Activated naive CD4-positive, alpha-beta T cell (primary cell): Measurements from ENCODE around the gene COMMD4.
A peak's percentile ranks its signal among the peaks of the same experiment; 100 is the strongest.
"Not testable (repeated sequence)": the region's sequence is repeated elsewhere in the genome, so short reads cannot be mapped to it uniquely, and the experiment has no call there.

ENCODE experiments used
- DNase-seq, 4 experiments: peaks; one replicate each; lab custom pipeline; 2025; lab: John Stamatoyannopoulos, UW

The COMMD4 gene

GRCh38 chr15:75332093-75332492 is 3.8 kb upstream of the COMMD4 start:
- DNase-seq, result not testable (repeated sequence)

DNA sequence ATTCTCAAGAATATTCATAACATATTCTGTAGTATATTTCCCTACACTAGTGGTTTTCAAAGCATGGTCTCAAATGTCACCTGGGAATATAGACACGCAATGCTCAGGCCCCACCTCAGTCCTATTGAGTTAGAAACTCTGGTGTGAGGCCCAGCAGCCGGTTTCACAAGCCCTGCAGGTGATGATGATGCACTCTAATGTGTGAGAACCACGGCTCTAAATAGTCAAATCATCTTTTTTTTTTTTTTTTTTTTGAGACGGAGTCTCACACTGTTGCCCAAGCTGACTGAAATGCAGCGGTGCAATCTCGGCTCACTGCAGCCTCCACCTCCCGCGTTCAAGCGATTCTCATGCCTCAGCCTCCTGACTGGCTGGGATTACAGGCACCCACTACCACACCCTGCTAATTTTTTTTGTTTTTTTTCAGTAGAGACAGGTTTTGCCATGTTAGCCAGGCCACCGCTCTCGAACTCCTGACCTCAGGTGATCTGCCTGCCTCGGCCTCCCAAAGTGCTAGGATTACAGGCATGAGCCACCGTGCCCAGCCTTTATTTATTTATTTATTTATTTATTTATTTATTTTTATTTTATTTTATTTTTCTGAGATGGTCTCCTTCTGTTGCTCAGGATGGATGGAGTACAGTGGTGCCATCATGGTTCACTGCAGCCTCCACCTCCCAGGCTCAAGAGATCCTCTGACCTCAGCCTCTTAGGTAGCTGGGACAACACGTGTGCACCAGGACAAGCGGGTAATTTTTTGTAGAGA is 2.0 kb upstream of the COMMD4 start:
- DNase-seq, result not testable (repeated sequence)

GRCh38 chr15:75335313-75335704 is 554 bp upstream of the COMMD4 start:
- no peak for DNase-seq

DNA sequence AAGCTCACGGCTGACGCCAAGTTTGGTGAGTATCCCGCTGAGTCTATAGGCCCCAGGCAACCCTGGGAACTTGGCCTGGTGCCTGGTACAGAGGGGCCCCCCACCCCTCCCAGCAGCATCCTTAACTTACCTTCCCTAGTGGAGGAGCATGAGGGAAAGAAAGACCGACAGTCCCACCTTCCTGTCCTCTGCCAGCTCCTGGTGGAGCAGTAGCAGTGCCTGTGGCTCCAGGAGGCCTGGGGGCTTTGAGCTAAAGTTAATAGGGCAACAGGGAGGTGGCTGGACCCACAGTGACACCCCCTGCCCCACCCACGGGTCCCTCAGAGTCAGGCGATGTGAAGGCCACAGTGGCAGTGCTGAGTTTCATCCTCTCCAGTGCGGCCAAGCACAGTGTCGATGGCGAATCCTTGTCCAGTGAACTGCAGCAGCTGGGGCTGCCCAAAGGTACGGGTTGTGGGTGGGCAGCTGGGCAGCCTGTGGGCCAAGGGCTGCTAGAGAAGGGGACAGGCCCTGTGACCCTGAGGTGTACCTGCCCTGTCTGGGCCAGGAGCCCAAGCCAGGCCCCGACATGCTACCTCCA is 2.9 kb downstream of the COMMD4 start:
- no peak for DNase-seq

GRCh38 chr15:75339531-75340240 is 3.8 kb downstream of the COMMD4 start:
- no peak for DNase-seq

GRCh38 chr15:75342221-75342620 is 6.4 kb downstream of the COMMD4 start:
- DNase-seq, result no peak

DNA sequence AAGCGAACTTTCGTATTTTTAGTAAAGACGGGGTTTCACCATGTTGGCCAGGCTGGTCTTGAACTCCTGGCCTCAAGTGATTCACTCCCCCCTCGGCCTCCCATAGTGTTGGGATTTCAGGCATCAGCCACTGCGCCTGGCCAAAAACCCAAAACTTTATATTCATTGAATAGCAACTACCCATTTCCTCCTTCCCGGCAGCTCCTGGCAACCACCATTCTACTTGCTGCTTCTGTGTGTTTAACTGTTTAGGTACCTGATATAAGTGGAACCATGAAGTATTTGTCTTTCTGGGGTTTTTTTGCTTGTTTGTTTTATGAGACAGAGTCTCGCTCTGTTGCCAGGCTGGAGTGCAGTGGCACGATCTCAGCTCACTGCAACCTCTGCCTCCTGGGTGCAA is 8.1 kb downstream of the COMMD4 start:
- not testable (repeated sequence) for DNase-seq

DNA sequence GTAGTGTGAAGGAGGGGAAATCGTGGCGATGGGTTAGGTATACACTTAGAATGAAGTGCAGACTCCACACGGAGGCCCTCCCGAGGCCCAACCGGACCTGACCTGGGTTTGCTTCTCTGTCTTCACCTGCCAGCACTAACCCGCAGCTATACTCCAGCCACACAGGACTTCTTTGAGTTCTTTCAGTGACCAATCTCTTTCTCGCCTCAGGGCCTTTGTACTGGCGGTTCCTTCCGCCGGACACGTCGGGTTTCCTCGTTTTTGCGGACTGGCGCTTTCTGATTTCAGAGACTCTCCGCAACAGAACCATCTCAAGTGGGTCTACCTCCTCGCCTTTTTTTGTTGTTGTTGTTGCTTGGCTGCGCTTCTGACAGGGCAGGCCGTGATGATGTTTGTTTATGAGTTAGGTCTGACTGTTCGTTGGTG is 10.9 kb downstream of the COMMD4 start, which contains the start of gene NEIL1:
TSS of gene NEIL1 (plus strand) at position 244 of the 426 bp plus-strand sequence. CDS start 1,867 bp downstream, outside the sequence.
- no peak for DNase-seq

GRCh38 chr15:75347222-75348033 is 11.6 kb downstream of the COMMD4 start:
- peak in 2 of 4 experiments; percentile 46 to 50 for DNase-seq

GRCh38 chr15:75348034-75348561 is 12.2 kb downstream of the COMMD4 start:
- DNase-seq, result no peak

GRCh38 chr15:75348562-75349350 is 12.9 kb downstream of the COMMD4 start:
- no peak for DNase-seq

DNA sequence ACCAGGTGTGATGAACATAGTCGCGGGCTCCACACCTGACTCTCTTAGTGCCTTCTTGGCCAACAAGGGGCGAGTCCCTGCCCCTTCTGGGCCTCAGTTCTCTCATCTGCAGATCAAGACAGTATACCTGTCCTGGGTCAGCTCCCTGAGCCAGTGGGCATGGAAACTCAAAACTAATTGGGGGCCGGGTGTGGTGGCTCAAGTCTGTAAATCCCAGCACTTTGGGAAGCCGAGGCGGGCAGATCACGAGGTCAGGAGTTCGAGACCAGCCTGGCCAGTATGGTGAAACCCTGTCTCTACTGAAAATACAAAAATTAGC is 13.4 kb downstream of the COMMD4 start:
- DNase-seq, result not testable (repeated sequence)

GRCh38 chr15:75349851-75350588 is 14.2 kb downstream of the COMMD4 start:
- peak in 3 of 4 experiments; percentile 24 to 63 (median 54) for DNase-seq

- DNase-seq, result no peak
Observed at GRCh38 chr15:75350601-75351361, 14.9 kb downstream of the COMMD4 start.

DNA sequence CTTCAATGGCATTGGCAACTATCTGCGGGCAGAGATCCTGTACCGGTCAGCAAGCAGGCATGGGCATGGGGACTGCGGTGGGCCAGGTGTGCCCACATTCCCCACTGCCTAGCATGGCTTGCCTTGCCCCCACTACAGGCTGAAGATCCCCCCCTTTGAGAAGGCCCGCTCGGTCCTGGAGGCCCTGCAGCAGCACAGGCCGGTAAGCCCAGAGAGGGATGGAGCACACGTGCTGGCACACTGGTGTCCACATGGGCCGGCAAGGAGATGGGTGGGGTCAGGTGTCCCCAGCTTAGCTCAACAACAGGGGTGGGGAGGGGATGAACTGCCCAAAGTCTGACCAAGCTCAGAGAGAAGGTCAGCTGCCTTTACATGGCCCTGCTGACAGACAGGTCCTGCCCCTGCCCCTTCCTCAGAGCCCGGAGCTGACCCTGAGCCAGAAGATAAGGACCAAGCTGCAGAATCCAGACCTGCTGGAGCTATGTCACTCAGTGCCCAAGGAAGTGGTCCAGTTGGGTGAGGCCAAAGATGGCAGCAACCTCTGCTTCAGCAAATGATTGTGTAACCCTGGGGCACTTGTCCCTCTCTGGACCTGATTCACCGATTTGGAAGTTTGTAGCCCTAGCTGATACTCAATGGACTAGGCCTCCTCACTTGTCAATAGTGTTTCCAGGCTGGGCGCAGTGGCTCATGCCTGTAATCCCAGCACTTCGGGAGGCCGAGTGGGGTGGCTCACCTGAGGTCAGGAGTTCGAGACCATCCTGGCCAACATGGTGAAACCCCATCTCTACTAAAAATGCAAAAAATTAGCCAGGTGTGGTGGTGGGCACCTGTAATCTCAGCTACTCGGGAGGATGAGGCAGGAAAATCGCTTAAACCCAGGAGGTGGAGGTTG is 16.6 kb downstream of the COMMD4 start:
- DNase-seq, result no peak

DNA sequence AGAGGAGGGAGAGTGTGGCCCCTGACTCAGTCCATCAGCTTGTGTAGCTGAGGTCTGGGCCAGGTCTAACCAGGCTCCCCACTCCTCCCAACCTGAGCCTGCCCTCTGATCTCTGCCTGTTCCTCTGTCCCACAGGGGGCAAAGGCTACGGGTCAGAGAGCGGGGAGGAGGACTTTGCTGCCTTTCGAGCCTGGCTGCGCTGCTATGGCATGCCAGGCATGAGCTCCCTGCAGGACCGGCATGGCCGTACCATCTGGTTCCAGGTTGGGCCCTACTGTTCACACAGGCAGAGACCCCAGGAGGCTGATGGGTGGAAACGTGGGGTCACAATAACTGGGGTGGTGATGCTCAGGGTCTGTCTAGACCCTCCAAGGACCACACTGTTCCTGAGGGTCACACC is 17.7 kb downstream of the COMMD4 start:
- no peak for DNase-seq

- DNase-seq, result no peak
Observed at GRCh38 chr15:75354454-75354853, 18.6 kb downstream of the COMMD4 start.

GRCh38 chr15:75355369-75355768 is 19.5 kb downstream of the COMMD4 start:
- no peak for DNase-seq

DNA sequence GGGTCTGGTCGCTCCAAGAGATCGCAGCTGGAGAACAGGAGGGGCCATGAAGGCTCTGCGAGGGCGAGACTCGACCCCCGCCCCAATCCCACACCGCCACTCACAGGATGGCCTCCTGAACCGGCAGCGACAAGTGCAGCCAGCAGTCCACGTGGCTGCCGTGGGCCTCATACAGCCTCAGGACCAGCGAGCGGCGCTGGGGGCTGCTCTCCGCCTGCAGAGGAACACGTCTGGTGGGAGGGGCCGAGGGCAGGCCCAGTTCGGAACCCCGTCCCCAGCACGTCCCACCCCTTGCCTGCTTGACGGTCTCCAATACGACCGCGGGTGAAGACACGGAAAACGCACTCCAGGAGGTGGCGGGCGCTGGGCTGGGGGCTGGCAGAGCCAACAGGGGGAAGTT is 20.1 kb downstream of the COMMD4 start:
- no peak for DNase-seq
